GM19193 (cell line): ENCODE results near the gene DENND5A.

Experiments used
- POLR2A ChIP-seq: IDR thresholded peaks from 4 replicates; pipeline ENCODE4 v1.6.1; 2011; ENCODE audit not compliant: insufficient read depth, insufficient read length; ENCODE audit errors: extremely low read depth

Gene DENND5A

GRCh38 chr11:9118277-9118676, 146.9 kb downstream of the DENND5A start:
- no peak for TF ChIP-seq POLR2A

DNA sequence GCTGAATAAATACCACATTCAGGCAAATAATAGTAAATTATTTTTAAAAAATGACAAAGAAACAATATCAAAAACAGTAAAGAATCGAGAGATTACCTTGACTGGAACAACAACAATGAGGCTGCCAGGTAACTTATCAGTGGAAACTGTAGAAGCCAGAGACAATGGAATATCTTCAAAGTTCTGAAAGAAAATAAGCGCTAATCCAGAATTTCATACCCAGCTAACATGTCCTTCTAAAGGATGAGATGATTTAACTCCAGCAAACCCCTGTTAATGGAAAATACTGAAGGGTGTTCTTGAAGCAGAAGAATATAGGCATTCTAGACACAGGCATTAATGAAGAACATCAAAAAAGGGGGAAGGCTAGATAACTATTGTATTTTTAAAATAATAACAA, 153.1 kb downstream of the DENND5A start:
- no peak for TF ChIP-seq POLR2A

DNA sequence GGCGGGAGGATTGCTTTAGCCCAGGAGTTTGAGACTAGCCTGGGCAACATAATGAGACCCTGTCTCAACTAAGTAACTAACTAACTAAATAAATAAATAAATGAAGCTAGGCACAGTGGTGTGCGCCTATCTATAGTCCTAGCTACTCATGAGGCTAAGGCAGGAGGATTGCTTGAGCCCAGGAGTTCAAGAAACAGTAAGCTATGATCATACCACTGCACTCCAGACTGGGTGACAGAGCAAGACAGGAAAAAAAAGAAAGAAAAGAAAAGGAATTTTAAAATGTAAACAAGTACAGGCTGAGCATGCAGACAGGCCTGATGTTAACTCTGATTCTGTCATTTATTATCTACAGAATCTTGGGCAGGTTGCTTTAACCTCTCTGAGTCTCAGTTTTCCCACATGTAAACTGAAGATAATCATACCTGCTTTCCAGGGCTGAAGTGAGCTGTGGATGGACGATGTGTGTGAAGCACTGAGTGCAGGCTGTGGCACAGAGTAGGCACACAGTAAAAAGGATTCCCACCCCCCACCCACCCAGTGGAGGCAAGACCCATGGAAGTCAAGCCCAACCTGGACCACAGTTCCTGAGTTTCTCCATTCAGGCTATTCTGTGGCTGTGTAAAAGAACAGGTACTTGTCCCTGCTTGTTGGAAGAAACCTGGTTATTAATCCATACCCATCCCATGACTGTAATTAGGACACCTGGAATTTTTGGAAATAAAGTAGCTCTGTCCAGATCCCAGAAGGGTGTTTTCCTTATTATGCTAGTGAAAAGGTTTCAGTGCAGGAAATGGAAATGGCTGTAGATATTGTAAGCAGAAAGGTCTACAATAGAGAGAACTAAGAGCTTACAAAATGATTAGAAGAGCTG, 155.1 kb downstream of the DENND5A start:
- TF ChIP-seq POLR2A: no peak

GRCh38 chr11:9104580-9104979, 160.6 kb downstream of the DENND5A start:
- no peak for TF ChIP-seq POLR2A

- no peak for TF ChIP-seq POLR2A
These were observed 161.4 kb downstream of the DENND5A start for GRCh38 chr11:9103542-9104276.

DNA sequence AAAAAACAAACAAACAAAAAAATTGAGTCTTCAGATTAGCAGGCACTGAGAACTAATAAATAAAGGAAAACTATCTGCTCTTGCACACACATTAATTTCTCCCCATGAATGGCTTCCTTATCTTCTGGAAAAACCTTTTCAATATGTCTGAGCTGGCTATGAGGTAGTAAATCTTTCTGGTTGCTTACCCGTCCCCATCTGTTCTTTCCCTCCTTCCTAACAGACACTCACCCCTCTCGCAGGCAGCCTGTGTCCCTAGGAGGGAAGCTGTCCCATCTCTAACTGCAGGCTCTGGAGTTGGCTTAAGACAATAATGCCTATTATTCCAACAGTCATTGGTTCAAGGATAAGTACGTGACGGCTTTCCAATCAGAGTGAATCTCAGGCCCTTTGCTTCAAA, 165.5 kb downstream of the DENND5A start:
- TF ChIP-seq POLR2A: no peak

DNA sequence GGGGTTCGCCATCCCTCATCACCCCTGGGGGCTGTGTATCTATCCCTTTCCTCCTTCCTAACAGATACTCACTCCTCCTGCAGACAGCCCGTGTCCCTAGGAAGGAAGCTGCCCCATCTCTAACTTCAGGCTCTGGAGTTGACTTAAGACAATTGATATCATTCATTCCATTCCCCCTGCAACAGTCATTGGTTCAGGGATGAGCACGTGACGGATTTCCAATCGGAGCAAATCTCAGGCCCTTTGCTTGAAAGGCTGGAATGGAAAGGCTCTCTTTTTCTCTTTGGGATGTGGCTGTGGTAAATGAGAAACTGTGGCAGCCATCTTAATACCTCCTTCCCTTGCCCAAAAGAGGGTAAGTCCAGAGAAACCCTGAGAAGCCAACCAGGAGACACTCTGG, 168.7 kb downstream of the DENND5A start:
- no peak for TF ChIP-seq POLR2A

DNA sequence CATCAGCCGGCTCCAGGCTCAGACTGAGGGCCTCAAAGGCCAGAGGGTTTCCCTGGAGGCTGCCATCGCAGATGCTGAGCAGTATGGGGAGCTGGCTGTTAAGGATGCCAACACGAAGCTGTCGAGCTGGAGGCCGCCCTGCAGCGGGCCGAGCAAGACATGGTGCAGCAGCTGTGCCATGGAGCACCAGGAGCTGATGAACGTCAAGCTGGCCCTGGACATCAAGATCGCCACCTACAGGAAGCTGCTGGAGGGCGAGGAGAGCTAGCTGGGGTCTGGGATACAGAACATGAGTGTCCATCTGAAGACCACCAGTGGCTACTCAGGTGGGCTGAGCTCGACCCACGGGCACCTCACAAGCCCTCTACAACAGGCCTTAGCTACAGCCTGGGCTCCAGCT, 169.7 kb downstream of the DENND5A start:
- no peak for TF ChIP-seq POLR2A

GRCh38 chr11:9094420-9094819, 170.7 kb downstream of the DENND5A start:
- no peak for TF ChIP-seq POLR2A

DNA sequence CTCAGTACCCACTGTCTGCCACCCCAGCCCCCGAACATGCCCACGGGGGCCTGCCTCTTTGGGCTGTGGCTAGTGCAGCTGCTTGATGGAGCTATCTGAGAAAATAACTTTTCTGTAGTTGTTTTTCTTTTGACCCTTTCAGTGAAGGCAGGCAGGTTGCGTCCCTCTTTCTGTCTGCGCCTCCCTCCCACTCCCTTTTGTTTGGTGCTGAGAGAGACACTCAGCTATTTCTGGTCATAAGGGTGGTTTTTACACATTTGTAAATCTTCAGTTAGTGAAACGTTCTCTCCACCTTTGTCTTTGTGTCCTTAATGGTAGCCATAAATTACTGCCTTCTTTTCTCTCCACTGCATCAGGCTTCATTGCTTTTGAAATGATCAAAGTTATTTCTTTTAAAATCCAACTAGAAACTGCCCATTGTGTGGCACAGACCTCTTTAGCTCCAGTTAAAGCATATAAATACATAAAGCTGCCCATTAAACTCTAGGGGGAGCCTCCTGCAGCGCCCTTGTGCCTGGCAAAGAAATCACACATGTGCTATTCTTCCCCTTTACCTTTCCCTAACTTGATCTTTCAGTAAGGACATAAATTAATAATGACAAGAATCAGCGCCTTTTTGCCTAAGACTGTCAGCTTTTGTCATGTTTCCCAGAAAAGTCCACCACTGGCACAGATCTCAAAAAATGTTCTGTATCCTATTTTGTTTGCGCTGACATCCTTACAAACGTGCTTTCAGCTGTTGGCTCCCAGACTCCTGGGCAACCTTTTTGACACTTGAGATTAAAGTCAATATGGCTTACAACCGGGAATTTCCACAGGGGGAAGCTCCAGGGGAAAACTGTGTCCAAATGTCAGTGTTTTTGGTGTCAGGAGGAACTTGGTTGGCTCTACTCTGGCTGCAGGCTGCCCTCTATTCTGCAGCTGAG, 172.0 kb downstream of the DENND5A start:
- TF ChIP-seq POLR2A: no peak

DNA sequence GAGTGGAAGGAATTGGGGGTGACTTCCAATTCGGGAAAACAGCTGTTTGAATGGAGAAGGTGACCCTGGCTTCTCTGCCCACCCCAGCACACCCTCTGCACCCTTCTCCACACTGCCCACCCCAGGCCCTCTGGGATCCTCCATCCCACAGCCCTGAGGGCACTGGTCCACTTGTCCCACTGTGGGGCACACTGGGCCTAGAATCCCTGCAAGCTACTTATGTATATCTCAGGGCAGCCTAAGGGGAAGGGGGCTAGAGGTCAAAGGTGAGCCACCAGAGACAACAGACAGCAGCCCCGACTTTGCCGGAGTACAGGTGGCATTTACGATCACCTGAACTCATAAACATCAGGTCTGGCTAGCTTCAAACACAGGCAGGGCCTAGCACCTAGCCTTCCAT, 173.1 kb downstream of the DENND5A start:
- TF ChIP-seq POLR2A: no peak

- no peak for TF ChIP-seq POLR2A
These were observed 173.9 kb downstream of the DENND5A start, which contains the start of gene SCUBE2 for GRCh38 chr11:9091044-9091922. SCUBE2 (minus strand) TSS chr11:9091599; CDS start chr11:9091528, 71 bp downstream.

GRCh38 chr11:9090488-9091043, 174.6 kb downstream of the DENND5A start:
- TF ChIP-seq POLR2A: no peak

DNA sequence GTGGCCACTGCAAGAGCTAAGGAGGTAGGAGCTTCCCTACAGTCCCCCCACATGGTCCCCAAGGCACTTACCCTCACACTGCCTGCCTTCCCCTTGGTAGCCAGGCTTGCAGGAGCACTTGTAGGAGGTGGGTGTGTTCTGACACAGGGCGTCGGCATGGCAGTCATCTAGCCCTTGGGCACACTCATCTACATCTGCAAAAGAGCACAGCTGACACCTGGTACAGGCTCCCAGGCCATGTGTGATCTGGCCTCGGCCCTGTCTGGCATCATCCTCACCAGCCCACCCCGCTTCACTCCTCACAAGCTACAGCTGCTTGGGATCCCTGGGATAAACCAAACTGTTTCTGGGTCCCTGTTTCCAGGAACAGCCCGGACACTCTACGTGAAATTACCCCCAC, 175.5 kb downstream of the DENND5A start:
- TF ChIP-seq POLR2A: no peak
